Measurements from ENCODE around the gene CTDSP2.

CTDSP2 gene

DNA sequence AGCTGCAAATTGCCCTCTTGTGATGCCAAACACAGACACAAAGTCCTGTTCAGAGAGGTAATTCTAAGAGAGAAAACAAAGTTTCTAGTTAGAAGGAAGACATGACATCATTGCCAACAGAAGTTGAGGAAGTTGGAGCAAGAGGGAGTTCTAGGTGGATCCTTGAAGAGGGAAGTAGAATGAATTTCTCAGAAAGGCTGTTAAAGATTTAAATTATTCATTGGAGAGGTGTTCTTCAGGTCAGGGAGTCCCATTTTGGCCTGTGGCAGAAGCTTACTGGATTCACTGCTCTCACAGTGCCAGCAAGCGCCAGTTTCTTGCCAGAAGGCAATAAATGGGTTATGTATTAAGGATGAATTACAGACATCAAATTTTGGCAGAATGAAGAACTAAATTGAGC, 48.6 kb downstream of the CTDSP2 start:
- Histone ChIP-seq H3K27ac (ENCODE audit: low read length) (no peak overlapping the region), H3K4me2 (ENCODE audit: low read length) (no peak overlapping the region), H3K79me2 (ENCODE audit: low read length) (no peaks in the 10 kb centered on the region), H3K9ac (ENCODE audit: low read length) (no peak overlapping the region), H4K20me1 (ENCODE audit: insufficient read depth, low read length) (no peaks in the 10 kb centered on the region), H3K4me1 (ENCODE audit: low read length) (no peaks in the 10 kb centered on the region), H3K27me3 (ENCODE audit: low read depth, low read length) (no peaks in the 10 kb centered on the region), H3K4me3 (ENCODE audit: low read length) (no peak overlapping the region), H2AFZ (ENCODE audit: low read depth, low read length) (no peak overlapping the region), H3K9me3 (ENCODE audit: insufficient read depth, low read length) (no peaks in the 10 kb centered on the region), H3K36me3 (replicated peaks; ENCODE audit: low read depth, low read length) (peaks cover 34% of the 10 kb centered on the region)
- TF ChIP-seq CTCF (IDR thresholded peaks at IDR 0.05; ENCODE audit: low read depth, low read length) = no peak
- no peak for TF ChIP-seq EZH2phosphoT487 (IDR thresholded peaks at IDR 0.05; ENCODE audit: low read depth)

- Histone ChIP-seq H3K27me3 (ENCODE audit: low read depth, low read length) (no peaks in the 10 kb centered on the region), H3K9ac (ENCODE audit: low read length) (no peak overlapping the region), H3K4me2 (ENCODE audit: low read length) (no peak overlapping the region), H3K4me1 (ENCODE audit: low read length) (no peaks in the 10 kb centered on the region), H3K79me2 (ENCODE audit: low read length) (no peaks in the 10 kb centered on the region), H4K20me1 (ENCODE audit: insufficient read depth, low read length) (no peaks in the 10 kb centered on the region), H3K4me3 (ENCODE audit: low read length) (no peak overlapping the region), H2AFZ (ENCODE audit: low read depth, low read length) (no peak overlapping the region), H3K36me3 (replicated peaks; ENCODE audit: low read depth, low read length) (peaks cover 36% of the 10 kb centered on the region), H3K9me3 (ENCODE audit: insufficient read depth, low read length) (no peaks in the 10 kb centered on the region), H3K27ac (ENCODE audit: low read length) (no peak overlapping the region)
- TF ChIP-seq CTCF (IDR thresholded peaks at IDR 0.05; ENCODE audit: low read depth, low read length) (no peak), EZH2phosphoT487 (IDR thresholded peaks at IDR 0.05; ENCODE audit: low read depth) (no peak)
Observed at GRCh38 chr12:57796996-57797395, 49.5 kb downstream of the CTDSP2 start.

DNA sequence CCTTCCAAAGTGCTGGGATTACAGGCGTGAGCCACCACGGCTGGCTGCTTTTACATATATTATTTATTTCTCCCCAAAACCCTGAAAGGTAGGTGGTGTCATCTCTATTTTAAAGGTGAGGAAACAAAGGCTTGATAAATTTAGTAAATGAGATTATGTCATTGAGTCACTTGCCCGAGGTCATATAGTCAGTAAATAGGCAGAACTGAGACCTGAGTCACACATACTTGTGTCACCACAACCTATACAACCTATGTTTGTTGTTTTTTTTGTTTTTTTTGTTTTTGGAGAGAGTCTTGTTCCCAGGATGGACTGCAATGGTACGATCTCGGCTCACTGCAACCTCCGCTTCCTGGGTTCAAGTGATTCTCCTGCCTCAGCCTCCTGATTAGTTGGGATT, 51.2 kb downstream of the CTDSP2 start:
- peaks cover 40% of the 10 kb centered on the region for H3K36me3 ChIP-seq (replicated peaks; ENCODE audit: low read depth, low read length)

DNA sequence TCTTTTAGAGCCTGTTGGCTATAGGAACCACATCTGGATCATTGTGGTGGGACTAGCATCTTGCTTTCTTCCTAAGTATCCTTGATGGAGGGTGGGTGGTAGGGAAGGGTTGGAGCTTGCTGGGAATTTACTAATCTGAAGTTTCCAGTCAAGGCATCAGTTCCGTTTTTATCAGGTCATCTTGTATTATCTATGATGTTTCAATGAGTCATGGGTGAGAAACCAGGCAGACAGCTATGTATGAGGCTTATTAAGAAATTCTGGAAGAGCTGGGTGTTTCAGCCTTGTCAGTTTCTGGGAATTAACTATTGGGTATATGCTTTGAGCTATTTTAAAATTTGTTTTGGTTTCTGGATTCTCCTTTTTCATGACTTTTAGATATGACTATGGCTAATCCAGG, 52.6 kb downstream of the CTDSP2 start:
- no peak overlapping the region for H2AFZ ChIP-seq (ENCODE audit: low read depth, low read length)
- H3K9ac ChIP-seq (ENCODE audit: low read length) = no peak overlapping the region
- TF ChIP-seq CTCF (IDR thresholded peaks at IDR 0.05; ENCODE audit: low read depth, low read length) (no peak), EZH2phosphoT487 (IDR thresholded peaks at IDR 0.05; ENCODE audit: low read depth) (no peak)
- no peaks in the 10 kb centered on the region for H3K79me2 ChIP-seq (ENCODE audit: low read length)
- H3K27me3 ChIP-seq (ENCODE audit: low read depth, low read length) = no peaks in the 10 kb centered on the region
- no peaks in the 10 kb centered on the region for H3K9me3 ChIP-seq (ENCODE audit: insufficient read depth, low read length)
- peaks cover 34% of the 10 kb centered on the region for H3K36me3 ChIP-seq (replicated peaks; ENCODE audit: low read depth, low read length)
- H3K4me2 ChIP-seq (ENCODE audit: low read length) = no peak overlapping the region
- H3K4me3 ChIP-seq (ENCODE audit: low read length) = no peak overlapping the region
- H3K27ac ChIP-seq (ENCODE audit: low read length) = no peak overlapping the region
- no peaks in the 10 kb centered on the region for H3K4me1 ChIP-seq (ENCODE audit: low read length)
- H4K20me1 ChIP-seq (ENCODE audit: insufficient read depth, low read length) = no peaks in the 10 kb centered on the region

More for the DNA sequence above, 51.2 kb downstream of the CTDSP2 start:
- H3K27me3 ChIP-seq (ENCODE audit: low read depth, low read length) = no peaks in the 10 kb centered on the region
- TF ChIP-seq EZH2phosphoT487 (IDR thresholded peaks at IDR 0.05; ENCODE audit: low read depth) (no peak), CTCF (IDR thresholded peaks at IDR 0.05; ENCODE audit: low read depth, low read length) (no peak)
- H3K79me2 ChIP-seq (ENCODE audit: low read length) = no peaks in the 10 kb centered on the region
- no peaks in the 10 kb centered on the region for H3K9me3 ChIP-seq (ENCODE audit: insufficient read depth, low read length)
- no peak overlapping the region for H3K27ac ChIP-seq (ENCODE audit: low read length)
- no peak overlapping the region for H3K9ac ChIP-seq (ENCODE audit: low read length)
- no peak overlapping the region for H2AFZ ChIP-seq (ENCODE audit: low read depth, low read length)
- H3K4me2 ChIP-seq (ENCODE audit: low read length) = no peak overlapping the region
- H3K4me3 ChIP-seq (ENCODE audit: low read length) = no peak overlapping the region
- no peaks in the 10 kb centered on the region for H4K20me1 ChIP-seq (ENCODE audit: insufficient read depth, low read length)
- H3K4me1 ChIP-seq (ENCODE audit: low read length) = no peaks in the 10 kb centered on the region
